Nephron progenitor cell (in vitro differentiated cells): ENCODE measurements around the gene RPRD1B.

Experiments
- DNase-seq: peaks from one replicate; pipeline ENCODE4 v3.0.0; 2021
- H3K27ac Mint-ChIP-seq: 2 replicates; pipeline ENCODE4 v1.8.0; 2021; ENCODE audit warnings: mild to moderate bottlenecking, moderate library complexity, mixed read lengths
- H3K27me3 Mint-ChIP-seq: 2 replicates; pipeline ENCODE4 v1.8.0; 2021; ENCODE audit warnings: mild to moderate bottlenecking, low read depth, mixed read lengths; ENCODE audit not compliant: poor library complexity
- H3K36me3 Mint-ChIP-seq: 2 replicates; pipeline ENCODE4 v1.8.0; 2021; ENCODE audit warnings: low read depth, mixed read lengths
- H3K4me1 Mint-ChIP-seq: 2 replicates; pipeline ENCODE4 v1.8.0; 2021; ENCODE audit warnings: mixed read lengths
- H3K4me3 Mint-ChIP-seq: 2 replicates; pipeline ENCODE4 v1.8.0; 2021; ENCODE audit warnings: mild to moderate bottlenecking, moderate library complexity, mixed read lengths
- H3K9me3 Mint-ChIP-seq: 2 replicates; pipeline ENCODE4 v1.8.0; 2021; ENCODE audit warnings: mild to moderate bottlenecking, moderate library complexity, mixed read lengths
- CTCF ChIP-seq: fragments of 200-600 bp; sonication (generic); IDR thresholded peaks from 2 replicates; pipeline ENCODE4 v1.5.0; 2021; ENCODE audit warnings: antibody characterized with exemption

RPRD1B gene

GRCh38 chr20:37991908-37992307 is 41.6 kb upstream of the RPRD1B start:
- no peak overlapping the region for H3K27ac Mint-ChIP-seq
- no peak for TF ChIP-seq CTCF
- H3K4me1 Mint-ChIP-seq, result peaks cover 29% of the 10 kb centered on the region
- peaks cover 50% of the 10 kb centered on the region for H3K36me3 Mint-ChIP-seq
- peaks cover 2% of the 10 kb centered on the region for H3K27me3 Mint-ChIP-seq
- no peaks in the 10 kb centered on the region for H3K9me3 Mint-ChIP-seq
- no peak for DNase-seq
- H3K4me3 Mint-ChIP-seq, result no peak overlapping the region

GRCh38 chr20:37992802-37993409 is 40.6 kb upstream of the RPRD1B start:
- Mint-ChIP-seq H3K9me3 (no peaks in the 10 kb centered on the region), H3K36me3 (peaks cover 54% of the 10 kb centered on the region), H3K27me3 (no peaks in the 10 kb centered on the region), H3K27ac (no peak overlapping the region), H3K4me1 (peaks cover 19% of the 10 kb centered on the region), H3K4me3 (no peak overlapping the region)
- DNase-seq, result peak; percentile 48
- TF ChIP-seq CTCF, result peak; percentile 70

- Mint-ChIP-seq H3K36me3 (peaks cover 60% of the 10 kb centered on the region), H3K27me3 (no peaks in the 10 kb centered on the region), H3K4me1 (peaks cover 9% of the 10 kb centered on the region), H3K4me3 (no peak overlapping the region), H3K9me3 (no peaks in the 10 kb centered on the region), H3K27ac (peak overlapping the region; percentile 11)
- DNase-seq, result no peak
- no peak for TF ChIP-seq CTCF
Observed at GRCh38 chr20:37994512-37994911, 39.0 kb upstream of the RPRD1B start.

- no peaks in the 10 kb centered on the region for H3K27me3 Mint-ChIP-seq
- H3K4me1 Mint-ChIP-seq, result peaks cover 9% of the 10 kb centered on the region
- H3K4me3 Mint-ChIP-seq, result no peak overlapping the region
- H3K9me3 Mint-ChIP-seq, result no peaks in the 10 kb centered on the region
- peaks cover 62% of the 10 kb centered on the region for H3K36me3 Mint-ChIP-seq
- H3K27ac Mint-ChIP-seq, result no peak overlapping the region
- TF ChIP-seq CTCF, result no peak
- DNase-seq, result no peak
Observed at GRCh38 chr20:37995856-37996605, 37.5 kb upstream of the RPRD1B start.

GRCh38 chr20:37997516-37997915 is 36.0 kb upstream of the RPRD1B start:
- H3K27me3 Mint-ChIP-seq, result no peaks in the 10 kb centered on the region
- H3K36me3 Mint-ChIP-seq, result peaks cover 64% of the 10 kb centered on the region
- no peaks in the 10 kb centered on the region for H3K9me3 Mint-ChIP-seq
- peaks cover 9% of the 10 kb centered on the region for H3K4me1 Mint-ChIP-seq
- H3K4me3 Mint-ChIP-seq, result no peak overlapping the region
- H3K27ac Mint-ChIP-seq, result no peak overlapping the region
- no peak for TF ChIP-seq CTCF
- DNase-seq, result no peak
